NCI-H524 (cell line): ENCODE measurements around the gene UPK2.
"Not testable (repeated sequence)": the region's sequence is repeated elsewhere in the genome, so short reads cannot be mapped to it uniquely, and the experiment has no call there.

ENCODE experiments used
- DNase-seq, 2 experiments: peaks; one replicate each; lab custom pipeline; 2025; lab: John Stamatoyannopoulos, UW

UPK2 gene

DNA sequence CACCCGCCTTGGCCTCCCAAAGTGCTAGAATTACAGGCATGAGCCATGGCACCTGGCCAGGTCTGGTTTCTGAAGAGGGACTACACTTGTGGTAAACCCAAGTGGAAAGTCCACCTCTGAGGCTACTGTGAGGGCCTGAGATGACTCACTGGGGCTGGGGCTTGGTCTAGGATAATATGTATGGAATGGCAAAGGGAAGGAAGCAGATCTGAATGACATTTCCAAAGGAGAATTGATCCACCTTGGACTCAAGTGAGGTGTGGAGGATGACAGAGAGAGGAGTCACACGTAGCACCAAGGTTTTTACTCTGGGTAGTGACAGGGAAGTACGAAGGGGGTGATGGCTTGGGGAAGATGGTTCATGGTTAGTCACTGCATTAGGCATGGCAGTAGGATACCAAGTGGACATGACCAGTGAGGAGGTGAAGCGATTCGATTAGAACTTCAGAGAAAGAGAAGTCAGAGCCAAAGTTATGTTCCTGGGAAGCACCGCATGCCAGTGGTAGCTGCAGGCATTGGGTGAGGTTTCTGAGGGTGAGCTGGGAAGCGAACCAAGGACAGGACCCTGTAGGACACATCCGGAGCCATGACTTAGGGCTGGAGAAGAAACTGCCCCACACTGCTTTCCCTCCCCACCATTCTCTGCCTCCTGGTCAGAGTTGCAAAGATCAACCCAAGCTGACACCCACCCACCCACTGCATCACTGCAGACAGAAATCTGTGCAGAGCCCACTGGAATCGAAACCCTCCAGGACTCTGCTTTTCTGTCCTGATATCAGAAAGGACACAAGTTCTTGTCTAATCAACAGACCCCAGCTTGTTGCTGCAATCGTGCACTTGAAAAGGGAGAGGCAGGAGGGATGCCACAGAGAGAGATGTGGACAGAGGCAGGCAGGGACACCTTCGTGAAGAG, 17.4 kb upstream of the UPK2 start:
- no peak for DNase-seq

DNA sequence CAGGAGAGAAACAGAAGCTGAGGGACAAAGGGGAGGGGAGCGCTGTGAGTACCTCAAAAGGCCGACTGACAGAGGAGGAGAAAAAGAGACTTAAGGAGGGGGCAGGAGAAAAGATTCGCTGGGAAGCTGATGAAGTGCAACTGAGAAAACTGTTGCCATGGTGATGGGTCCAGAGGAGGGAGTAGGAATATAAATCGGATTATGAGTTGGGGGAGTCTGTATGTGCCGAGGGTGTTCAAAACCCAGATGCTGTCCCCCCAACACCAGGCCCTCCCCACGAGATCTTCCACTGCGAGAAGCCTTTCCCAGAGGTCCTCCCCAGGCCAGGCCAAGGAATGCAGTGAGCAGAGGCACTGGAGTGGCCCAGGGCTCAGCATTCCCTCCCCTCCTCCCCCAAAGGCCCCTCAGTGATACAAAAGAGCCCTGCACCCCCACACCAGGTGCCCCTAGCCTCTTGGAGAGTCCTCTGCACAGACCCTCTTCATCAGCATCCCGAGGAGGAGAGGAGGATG, 16.6 kb upstream of the UPK2 start:
- DNase-seq: peak; percentile 36 to 55

DNA sequence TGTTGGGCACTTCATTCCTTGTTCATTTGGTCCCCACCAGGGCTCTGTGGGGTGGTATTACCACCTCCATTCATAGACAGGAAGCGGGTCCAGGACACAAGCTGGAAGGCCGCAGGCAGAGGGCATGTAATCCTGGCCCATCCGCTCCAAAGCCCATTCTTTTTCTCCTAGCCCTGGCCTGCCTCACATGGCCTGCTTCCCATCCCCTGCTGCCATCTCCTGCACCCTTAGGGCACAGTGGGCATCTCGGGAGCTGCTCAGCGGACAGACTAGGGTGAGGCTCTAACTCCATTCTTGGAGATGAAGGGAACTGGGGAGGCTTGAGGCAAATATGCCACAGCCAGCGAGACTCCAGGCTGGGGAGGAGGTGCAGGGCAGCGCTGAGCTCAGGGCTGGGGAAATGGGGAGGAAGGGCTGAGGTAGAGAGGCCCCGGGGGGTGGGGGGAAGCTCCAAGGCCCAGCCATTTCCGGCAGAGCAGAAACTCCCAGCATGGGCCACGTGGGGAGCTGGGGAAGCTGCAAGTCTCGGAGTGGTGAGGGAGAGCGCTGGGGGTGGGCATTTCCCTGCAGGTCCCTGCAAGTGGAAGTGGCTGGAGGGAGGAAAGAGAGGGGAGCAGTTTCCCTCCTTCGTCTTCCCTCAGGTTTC, 16.0 kb upstream of the UPK2 start:
- DNase-seq: no peak

DNA sequence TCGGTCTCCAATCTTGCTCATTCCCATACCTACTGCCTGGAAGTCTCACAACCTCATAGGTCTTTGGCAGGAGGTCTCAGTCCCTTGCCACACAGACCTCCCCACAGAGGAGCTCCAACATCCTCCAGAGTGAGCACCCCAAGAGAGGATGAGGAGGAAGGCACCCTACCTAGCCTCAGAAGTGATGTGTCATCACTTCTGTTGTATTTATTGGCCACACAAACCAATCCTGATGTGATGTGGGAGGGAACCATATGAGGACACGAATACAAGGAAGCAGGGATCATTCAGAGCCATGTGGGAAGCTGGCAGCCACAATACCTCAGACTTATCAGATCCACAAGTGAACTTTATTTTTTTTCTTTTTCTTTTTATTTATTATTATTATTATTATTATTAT, 9.0 kb upstream of the UPK2 start:
- no peak for DNase-seq

DNA sequence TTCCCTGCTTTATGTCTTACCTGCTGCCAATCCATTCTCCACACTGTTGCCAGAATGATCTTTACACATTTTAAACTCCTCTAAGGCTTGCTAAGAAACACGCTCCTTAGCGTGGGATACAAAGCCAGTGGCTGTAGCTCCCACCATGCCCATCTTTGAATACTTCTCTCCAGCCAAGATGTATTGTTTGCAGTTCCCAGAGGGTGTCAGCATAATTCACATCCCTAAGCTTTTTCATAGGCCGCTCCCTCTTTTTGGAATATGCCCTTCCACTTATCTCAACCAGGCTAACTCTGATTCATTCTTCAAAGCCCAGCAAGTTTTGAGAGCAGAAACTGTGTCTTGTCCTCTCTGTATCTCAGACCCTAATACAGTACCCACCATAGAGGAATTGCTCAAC, 8.1 kb upstream of the UPK2 start:
- DNase-seq: no peak

DNA sequence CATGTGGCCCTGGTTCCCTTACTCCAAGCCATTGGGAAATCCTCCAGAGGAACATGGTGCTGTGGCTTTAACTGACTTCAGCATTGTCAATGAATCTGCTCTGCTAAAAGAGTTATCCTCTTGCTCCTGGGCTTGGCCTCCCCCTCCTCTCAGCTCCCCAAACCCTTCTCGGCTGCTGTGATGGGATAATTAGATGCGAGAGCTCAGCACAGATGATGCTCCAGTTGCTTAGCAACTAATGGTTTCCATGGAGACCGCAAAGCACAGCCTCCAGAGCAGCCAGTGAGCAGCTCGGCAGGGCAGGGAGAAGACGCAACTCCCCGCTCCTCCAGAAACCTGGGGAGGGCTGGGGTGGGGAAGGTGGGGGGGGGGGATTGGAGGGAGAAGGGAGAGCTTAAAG, 2.8 kb upstream of the UPK2 start:
- DNase-seq: peak; percentile 89 to 96

DNA sequence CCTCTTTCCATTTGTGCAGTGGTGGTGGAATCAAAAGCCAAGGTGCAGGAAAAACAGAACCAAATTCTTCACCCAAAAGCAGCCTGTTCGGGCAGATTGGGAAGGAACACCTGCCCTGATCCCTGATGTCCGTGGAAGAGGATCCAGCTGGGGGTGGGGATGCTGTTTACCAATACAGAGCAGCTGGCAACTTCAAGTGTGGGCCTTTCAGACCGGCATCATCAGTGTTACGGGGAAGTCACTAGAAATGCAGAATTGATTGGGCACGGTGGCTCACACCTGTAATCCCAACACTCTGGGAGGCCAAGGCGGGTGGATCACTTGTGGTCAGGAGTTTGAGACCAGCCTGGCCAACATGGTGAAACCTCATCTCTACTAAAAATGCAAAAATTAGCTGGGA, 2.1 kb upstream of the UPK2 start:
- peak; percentile 42 to 69 for DNase-seq

DNA sequence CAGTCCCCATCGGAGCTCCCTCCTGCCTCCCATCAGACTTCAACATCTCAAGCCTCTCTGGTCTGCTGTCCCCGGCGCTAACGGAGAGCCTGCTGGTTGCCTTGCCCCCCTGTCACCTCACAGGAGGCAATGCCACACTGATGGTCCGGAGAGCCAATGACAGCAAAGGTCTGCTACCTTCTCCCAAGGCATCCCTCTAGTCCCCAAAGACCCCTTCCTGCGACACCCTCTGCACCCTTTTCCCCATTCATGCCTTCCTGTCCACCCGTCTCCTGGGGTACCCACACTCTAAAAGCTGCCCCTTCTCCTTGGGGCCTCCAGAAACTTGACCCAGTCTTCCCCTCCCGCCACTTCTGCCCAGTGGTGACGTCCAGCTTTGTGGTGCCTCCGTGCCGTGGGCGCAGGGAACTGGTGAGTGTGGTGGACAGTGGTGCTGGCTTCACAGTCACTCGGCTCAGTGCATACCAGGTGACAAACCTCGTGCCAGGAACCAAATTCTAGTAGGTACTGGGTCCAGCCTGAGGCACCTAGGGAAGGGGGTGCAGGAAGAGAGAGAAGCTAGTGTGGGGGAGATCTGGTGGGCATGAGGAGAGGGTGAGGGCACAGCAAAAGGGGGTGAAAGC, 860 bp downstream of the UPK2 start:
- DNase-seq: no peak

DNA sequence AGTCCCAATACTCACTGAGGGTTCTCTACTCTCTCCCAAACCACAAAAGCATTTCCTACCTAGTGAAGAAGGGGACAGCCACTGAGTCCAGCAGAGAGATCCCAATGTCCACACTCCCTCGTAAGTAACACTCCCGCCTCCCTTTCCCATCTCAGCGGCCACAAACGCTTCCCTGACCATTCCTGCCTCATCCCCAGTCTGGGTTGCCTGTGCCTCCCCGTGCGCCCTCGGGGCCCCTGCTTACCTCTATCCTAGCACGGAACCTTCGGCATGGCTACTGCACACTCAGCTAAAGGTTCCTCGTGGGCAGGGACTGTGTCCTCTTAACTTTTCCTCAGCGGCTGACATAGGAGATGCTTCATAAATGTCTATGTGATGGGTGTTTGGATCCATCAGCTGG, 1.5 kb downstream of the UPK2 start:
- no peak for DNase-seq

DNA sequence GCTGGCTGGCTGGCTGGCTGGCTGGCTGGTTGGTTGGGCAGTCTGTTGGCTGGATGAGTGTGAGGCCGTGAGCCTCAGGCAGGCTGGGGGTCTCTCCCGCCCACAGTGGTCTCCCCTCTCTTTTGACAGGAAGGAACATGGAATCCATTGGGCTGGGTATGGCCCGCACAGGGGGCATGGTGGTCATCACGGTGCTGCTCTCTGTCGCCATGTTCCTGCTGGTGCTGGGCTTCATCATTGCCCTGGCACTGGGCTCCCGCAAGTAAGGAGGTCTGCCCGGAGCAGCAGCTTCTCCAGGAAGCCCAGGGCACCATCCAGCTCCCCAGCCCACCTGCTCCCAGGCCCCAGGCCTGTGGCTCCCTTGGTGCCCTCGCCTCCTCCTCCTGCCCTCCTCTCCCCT, 1.9 kb downstream of the UPK2 start:
- DNase-seq: no peak

DNA sequence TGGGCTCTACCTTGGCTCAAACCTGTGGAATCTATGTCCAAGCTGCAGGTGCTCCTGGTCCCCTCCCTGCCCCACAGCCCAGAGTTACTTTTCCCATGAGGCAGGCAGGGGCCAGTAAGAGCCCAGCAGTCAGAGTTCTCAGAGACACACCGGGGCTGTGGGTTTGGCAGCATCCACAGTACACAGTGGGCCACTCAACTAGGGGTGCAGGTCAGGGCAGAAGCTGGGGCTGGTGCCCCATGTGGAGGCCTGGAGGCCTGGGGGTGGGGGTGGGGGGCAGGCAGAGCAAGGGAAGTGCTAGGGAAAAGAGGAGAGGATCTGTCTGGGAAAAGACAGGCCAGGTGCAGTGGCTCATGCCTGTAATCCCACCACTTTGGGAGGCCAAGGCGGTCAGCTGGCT, 2.5 kb downstream of the UPK2 start:
- DNase-seq: no peak

DNA sequence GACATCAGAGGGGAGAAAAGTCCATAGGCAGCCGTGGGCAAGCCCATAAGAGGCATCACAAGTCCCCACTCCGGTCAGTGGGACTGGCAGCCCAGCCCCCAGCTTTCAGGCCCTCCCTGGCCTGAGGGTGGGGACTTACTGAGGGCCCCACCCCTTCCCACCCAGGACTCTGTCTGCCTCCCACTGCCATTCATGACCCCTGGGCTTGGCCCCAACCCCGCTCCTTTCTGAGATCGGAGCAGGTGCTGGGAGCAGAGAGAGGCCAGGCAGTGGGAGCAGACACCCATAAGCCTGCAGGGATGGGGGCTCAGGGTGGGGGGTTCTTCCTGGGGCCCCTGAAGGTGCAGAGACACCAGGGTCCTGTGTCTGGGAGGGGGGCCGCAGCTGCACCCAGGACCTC, 5.1 kb downstream of the UPK2 start:
- no peak for DNase-seq

DNA sequence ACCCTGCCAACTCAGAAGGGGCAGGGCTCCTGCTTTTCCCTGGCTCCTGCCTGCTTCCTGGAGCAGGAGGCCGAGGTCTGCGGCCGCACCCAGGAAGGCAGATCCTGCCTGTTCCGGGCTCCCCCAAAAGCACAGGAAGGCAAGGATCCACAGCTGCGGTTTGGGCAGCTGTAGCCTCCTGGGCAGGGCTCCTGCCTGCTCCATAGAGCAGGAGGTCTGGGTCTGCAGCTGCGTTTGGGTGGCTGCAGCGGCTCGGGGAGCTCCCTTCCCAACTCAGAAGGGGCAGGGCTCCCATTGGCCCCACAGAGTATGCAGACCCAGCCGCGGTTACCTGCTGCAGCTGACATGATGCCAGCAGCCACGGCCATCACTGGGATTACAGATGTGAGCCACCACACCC, 5.5 kb downstream of the UPK2 start:
- no peak for DNase-seq

DNA sequence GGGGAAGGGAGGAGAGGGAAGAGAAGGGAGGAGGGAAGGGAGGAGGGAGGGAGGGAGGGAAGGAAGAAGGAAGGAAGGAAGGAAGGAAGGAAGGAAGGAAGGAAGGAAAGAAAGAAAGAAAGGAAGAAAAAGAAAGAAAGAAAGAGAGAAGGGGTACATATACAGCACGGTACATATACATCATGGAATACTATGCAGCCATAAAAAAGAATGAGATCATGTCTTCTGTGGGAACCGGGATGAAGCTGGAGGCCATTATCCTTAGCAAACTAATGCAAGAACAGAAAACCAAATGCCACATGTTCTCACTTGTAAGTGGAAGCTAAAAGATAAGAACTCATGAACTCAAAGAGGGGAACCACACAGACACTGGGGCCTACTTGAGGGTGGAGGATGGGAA, 13.4 kb downstream of the UPK2 start:
- DNase-seq: not testable (repeated sequence)

DNA sequence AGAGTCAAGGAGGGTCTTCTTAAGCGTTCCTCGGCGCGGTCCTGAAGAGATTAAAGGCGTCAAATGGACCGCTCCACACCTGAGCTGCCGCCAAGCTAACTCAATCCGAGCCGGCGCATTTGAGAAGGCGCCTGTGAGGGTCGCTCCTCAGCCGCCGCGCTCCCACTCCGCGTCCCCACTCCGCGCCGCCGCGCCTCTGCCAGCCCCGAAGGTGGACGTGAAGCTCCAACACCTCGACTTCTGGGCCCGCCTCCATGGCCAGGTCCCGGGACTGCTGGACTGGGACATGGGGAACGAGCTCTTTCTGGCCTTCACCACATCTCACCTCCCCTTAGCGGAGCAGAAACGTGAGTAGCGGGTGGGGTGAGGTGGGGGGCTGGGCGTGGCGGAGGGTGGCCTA, 15.5 kb downstream of the UPK2 start, which contains the start of gene FOXR1:
Gene FOXR1 (plus strand): TSS at position 116 of the 400 bp plus-strand sequence. CDS start 171 bp downstream, at position 287.
- DNase-seq: no peak

DNA sequence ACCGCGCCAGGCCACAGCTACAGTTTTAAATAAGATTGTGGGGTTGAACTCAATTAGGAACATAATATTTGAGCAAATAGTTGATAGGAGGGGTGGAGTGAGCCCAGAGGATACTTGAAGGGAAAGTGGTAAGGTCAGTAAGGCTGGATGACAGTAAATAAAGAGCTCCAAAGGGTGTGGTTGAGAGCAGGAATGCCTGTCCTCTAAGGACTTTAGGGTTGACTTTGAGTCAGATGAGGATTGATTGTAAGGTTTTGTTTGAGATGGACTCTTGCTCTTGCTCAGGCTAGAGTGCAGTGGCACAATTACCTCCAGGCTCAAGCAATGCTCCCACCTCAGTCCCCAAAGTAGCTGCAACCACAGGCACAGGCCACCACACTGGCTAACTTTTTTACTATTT, 17.9 kb downstream of the UPK2 start:
- DNase-seq: no peak

DNA sequence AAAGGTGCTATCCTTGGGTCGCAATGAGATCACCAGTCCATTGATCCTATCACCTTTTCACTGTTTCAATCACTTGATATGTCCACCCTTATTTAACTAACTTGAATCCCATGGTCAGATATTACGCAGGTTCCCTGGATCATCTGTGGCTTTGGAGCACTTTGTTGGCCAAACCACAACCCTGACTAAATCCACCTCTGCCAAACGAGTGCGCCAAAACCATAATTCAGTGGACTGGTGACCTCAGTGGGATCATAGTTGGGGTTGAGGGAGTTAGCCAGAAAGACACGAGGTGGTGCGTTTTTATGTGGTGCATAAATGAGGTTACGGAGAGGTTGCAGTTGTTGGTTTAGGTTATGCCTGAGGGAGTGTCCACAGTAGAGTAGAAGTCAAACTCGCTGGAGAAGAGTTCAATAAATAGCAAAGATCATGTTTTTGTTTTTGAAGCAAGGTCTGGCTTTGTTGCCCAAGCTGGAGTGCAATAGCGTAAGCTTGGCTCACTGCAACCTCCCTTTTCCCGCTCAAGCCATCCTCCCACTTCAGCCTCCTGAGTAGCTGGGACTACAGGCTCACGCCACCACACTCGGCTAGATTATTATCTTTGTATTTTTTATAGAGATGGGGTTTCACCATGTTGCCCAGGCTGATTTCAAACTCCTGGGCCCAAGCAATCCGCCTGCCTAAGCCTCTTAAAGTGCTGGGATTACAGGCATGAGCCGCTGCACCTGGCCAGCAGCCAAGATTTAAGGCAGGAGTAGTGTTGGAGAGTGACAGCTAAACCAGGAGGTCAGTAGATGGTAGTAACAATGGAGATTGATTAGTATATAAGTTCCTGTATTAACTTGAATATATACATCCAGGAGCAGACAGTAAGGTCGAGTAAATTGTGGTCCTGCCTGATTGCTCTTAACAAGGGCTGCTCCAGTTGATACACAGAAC, 19.9 kb downstream of the UPK2 start:
- DNase-seq: peak; percentile 74 to 87

DNA sequence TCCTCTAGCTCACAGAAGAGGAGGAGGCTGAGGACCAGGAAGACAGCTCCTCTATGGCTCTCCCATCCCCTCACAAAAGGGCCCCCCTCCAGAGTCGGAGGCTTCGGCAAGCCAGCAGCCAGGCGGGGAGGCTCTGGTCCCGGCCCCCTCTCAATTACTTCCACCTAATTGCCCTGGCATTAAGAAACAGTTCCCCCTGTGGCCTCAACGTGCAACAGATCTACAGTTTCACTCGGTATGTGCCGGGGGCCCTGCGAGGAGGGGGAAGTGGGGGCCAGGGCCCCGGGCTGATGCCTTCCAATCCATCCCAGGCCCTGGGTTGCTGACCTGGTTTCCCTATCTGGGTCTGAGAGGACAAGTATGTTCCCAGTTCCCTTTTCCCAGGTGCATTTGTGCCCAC, 23.3 kb downstream of the UPK2 start:
- DNase-seq: no peak

DNA sequence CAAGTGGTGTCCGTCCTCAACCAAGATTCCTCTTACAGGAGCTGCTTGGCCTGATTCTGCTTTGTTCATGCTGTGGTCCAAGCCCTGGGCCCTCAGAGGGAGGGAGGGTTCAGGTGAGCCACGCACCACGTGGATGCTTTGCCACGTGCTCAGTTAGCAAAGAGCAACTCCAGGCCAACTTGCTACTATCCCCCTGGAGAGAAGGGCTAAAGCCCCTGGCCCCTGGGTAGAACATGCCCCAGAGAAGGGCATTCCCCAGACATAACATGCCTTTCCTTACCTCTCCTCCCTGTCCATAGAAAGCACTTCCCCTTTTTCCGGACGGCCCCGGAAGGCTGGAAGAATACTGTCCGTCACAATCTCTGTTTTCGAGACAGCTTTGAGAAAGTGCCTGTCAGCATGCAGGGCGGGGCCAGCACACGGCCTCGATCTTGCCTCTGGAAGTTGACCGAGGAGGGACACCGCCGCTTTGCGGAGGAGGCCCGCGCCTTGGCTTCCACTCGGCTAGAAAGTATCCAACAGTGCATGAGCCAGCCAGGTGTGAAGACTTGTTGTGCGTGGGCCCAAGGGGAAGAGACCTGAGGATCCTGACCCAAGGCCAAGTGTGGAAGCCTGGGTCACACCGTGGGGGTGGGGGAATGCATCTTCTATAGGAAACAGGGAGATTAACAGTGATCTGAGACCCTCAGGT, 24.2 kb downstream of the UPK2 start:
- DNase-seq: no peak

DNA sequence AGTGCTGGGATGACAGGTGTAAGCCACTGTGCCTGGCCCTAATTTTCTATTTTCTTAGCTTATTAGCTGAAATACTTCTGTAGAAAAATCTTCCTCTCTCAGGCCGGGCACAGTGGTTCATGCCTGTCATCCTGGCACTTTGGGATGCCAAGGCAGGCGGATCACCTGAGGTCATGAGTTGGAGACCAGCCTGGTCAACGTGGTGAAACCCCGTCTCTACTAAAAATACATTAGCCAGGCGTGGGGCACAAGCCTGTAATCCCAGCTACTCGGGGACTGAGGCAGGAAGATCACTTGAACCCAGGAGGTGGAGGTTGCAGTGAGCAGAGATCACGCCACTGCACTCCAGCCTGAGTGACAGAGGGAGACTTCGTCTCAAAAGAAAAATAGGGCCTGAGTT, 28.2 kb downstream of the UPK2 start:
- not testable (repeated sequence) for DNase-seq

DNA sequence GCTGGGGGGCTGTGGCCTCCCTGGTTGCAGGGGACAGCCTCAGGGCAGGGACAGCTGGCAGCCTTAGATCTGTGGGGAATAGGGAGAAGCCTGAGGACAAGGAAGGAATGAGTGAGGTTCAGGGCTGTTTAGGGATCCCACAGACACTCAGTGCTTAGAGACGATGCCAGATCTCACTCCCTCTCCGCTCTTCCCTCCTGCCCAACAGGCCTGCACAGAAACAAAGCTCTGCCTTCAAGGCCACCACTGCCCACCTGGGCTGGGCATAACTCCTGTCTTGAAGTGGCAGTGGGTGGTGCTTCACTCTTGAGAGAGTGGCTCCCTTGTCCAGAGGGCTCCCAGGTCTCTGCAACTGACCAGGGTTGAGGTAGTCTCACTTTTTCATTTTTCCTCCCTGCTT, 28.7 kb downstream of the UPK2 start:
- no peak for DNase-seq
